Mesenteric fat pad (tissue), 1 donor: ENCODE measurements around the gene FBXO9. TPM values are rescaled to one million over a fixed set of nuclear protein-coding genes. Genes with fewer than 3 reads are reported as not detected.
"Not testable (repeated sequence)": the region's sequence is repeated elsewhere in the genome, so short reads cannot be mapped to it uniquely, and the experiment has no call there.

Experiments
- DNase-seq: peaks from one replicate; pipeline ENCODE4 v3.0.0-alpha.2; 2020; ENCODE audit warnings: low spot score
- total RNA-seq: library from RNA; stranded (reverse); fragmentation: NEBNext Ultra II Directional; extraction: Animal tissue kit (Norgen Biotek cat#: 25700); gene quantifications from one replicate; pipeline ENCODE4 v1.2.1, GENCODE V29; 2021
- donor health status: DM: yes; HTN: yes; CAD: no.

The FBXO9 gene
- total RNA-seq, 1 donor from 2014 or later, result 158 TPM

DNA sequence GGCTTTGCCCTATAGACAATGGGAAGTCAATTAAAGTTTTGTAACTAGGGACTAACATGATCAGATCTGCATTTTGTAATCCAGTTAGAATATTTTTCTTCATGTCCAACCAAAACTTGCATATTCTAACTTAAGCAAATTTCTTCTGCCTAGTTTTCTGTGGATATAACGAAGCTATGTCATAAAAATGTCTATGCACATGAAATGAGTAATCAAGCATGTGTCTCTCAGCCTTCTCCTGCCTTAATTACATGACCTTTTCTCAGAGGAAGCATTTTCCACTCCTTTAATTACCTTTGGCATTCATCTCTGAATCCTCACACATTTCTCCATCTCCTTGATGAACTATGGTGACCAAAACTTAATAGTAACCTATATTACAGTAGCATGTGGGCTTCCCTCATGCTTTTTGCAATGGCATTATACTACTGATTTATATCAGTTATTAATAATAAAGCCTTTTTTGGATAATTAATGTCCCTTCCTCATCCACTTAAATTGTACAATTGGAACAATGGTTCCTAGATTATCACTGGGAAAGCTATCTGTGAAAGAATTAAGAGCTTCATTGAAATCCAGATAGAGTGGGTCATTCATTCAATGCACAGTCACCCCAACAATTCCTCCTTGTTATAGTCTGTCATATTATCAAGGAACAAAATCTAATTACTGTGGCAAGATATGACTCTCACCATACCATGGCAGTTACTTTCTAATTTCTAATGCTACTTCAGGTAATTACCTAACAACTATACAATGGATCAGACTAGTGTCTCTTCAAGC, 19.1 kb upstream of the FBXO9 start:
- DNase-seq, result no peak

DNA sequence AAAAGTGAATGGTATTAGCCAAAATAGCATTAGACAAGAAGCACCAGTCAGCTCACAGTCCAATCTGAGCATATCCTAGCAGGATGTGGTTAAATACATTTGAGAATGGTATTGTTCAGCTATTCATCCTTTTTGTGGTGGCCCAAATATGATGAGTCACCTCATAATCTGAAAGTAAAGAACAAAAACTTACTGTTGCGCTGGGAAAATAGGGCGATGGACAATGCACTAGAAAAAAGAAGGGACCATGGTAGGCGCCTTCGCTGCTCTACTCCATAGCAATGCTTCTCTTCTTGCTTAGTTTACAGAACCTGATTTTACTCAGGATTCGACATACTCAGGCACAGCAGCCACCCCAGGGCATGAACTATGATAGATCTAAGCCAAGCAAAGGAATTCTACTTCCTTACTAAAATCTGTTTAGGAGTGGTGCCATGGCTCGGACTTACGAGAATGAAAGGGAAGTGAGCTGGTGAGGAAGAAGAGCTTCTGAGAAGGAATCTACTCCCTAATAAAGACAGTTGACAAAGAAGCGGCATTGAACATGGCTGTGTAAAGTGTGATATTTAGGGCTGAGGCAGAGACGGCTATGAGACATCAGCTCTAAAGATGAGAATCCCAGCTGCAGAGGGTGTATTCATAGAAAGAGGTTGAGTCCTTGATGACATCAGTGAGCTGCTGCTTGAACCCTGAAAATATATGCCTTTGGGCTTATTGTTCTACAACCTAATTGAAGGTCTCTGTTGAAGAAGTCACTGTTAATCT, 16.6 kb upstream of the FBXO9 start:
- DNase-seq, result no peak

DNA sequence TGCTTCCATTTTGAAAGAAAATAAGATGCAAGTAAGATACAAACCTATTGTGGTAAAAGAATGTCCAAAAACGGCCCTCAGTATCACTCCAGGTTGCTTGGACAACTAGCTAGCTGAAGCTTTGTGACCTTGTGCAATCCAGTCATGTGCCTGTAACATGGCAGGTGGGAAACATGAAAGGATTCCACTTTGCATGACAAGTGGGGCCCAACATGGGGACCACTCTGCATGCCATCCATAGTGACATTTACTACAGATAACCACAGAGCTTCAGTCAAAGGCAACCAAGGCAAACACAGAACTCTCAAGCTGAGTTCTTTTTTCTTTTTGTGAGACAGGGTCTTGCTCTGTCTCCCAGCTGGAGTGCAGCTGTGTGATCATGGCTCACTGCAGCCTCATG, 15.8 kb upstream of the FBXO9 start:
- DNase-seq, result no peak

DNA sequence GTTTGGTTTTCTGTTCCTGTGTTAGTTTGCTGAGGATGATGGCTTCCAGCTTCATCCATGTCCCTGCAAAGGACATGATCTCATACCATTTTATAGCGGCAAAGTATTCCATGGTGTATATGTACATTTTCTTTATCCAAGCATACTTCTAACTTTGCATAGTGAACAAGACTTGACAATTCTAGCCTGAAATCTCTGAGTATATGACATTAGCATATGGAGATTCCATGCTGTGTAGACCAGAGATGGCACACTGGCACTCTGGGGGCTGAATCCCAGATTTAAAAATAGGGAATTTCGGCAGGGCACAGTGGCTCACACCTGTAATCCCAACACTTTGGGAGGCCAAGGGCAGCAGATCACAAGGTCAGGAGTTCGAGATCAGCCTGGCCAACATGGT, 13.1 kb upstream of the FBXO9 start:
- DNase-seq, result not testable (repeated sequence)

DNA sequence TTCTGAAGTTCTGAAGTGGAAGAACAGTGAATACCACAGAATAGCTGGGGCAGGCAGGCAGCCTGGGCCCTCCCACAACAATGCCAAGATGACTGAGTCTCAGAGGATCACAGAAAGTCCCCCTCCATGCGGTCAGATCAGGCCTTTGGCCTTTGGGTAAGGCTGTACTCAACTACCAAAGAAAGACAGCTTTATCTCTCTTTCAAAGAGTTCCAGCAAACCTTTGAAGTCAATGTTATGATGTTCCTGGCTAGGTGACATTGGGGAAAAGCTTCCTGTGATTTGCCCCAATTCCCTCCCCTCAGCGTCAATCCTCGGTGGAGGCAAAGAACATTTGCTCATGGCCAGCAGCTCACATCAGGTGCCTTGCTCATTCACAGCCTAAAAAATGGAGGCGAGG, 10.7 kb upstream of the FBXO9 start:
- DNase-seq, result no peak

DNA sequence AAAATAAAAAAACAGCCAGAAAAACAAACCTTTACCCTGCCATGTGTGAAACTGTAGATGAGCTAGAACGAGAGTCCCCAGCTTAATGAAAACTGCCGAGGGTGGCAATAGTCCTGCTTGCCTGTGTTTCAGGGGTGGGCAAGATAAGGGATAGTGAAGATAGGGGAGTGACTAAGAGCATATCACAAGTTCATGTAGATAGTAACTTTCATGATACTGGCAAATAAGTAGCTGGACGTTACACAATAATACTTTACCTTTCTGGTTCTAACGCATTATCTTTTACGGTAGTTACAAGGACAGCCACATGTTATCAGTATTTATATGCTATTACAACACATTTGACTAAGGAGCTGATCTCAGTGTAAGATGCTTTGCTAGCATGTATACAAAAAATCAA, 9.3 kb upstream of the FBXO9 start:
- DNase-seq, result no peak

DNA sequence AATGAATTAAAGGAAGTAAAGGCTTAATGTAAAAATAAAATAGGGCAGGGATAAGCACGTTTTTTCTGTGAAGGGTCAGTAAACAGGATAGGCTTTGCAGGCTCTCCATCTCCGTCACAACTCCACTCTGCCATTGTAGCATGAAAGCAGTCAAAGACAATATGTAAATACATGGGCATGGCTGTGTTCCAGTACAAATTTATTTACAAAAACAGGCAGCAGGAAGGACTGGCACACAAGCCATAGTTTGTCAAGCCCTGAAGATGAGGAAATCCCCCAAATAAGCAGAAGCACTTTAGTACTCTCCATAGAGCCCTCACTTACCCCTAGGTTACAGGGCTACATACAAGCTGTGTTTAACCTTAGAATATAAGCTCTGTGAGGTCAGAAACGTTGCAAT, 8.9 kb upstream of the FBXO9 start:
- DNase-seq, result no peak

DNA sequence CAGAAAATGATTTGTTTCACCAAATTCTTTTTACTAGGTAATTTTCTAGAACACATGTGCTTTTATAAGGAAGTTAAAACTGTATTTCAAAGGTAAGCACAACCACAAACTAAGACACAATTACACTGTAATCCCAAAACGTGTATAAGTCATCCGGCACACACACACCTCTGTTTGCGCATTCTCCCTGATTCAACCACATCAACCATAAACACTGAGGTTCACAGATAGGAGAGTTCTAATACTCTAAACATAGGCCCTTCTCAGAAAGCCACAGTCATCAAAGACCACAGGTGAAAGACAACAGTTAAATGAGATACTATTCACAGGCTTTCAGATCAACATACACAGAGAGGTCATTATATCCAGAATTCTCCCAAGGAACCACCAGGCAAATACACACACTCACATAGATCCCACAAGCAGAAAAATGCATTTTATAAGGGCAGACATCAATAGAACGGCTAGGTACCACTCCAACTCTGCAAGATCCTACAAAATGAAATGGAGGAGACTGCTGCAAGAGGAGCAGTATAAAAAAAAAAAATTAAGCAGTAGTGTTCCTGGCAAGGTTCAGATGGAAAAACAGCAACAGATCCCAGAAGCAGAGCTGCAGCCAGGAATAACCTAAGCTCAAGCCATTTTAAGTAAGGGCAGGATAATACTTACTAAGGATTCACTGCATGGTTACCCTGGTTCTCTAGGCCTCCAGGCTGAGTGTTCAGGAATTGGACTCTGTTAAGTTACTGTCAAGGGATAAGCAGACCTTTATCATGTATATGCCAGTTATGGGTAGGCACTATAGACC, 6.6 kb upstream of the FBXO9 start:
- no peak for DNase-seq

DNA sequence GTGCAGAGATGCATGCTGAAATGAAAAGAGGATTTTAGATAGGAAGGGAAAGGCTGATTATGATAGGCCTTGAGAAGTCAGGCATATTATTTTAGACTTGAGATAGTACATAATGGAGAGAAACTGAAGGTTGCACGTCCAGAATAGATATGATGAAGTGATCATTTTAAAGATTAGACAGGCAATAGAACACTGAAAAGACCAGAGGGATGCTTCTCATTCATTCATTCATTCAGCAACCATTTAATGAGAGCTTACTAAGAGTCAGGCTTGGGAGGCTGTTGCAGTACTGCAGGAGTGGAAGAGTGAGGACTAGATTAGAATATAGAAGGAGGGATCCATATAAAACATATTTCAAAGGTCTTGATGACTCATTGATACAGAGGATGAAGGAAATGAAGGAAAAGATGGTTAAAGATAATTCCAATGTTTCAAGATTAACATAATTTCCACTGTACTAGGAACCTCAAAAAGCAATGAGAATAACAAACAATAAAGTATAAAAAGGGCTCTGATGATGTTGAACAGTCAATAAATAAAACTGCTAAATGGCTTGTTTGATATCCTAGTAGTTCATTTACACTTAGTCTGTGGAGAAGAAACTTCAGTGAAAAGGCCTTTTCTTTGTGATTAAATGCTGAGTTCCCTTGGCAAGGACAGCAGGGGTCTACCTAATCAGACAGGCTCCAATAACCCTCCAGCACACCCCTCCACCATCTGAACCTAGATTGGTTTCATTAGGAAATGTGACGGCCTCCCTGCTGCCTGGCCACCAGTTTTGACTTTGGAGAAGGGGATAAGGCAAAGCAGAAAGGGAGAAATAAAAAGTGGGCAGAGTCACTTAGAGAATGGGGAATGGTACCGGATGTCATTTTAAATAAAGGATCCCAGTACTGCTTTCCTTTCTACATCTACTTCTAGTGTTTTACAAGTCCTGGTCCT, 5.3 kb upstream of the FBXO9 start:
- DNase-seq, result no peak

DNA sequence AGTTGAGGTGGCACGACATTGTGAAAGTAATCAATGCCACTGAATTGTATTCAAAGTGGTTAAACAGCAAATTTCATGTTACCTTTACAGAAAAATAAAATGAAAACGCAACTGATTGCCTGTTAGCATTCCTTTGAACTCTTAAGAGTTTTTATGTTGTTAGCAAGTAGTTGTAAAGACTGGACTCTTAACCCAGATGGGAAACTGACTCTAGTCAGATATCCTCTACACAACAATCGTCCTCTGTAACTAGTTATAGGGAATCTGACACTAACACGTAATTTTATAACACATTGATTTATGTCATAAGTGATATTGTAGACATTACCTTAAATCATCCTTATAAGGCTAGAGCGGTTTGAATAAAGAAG, 3.0 kb upstream of the FBXO9 start:
- no peak for DNase-seq

DNA sequence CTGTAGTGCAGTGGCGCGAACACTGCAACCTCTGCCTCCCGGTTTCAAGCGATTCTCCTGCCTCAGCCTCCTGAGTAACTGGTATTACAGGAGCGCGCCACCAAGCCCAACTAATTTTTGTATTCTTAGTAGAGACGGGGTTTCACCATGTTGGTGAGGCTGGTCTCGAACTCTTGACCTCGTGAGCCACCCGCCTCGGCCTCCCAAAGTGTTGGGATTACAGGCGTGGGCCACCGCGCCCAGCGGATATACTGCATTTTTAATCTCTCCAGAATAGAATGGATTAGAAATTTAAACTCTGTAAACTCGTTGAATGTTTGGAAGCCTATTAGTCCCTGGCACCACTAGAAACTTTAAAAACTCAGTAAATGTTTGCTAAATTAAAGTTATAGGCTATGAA, 949 bp upstream of the FBXO9 start:
- not testable (repeated sequence) for DNase-seq

DNA sequence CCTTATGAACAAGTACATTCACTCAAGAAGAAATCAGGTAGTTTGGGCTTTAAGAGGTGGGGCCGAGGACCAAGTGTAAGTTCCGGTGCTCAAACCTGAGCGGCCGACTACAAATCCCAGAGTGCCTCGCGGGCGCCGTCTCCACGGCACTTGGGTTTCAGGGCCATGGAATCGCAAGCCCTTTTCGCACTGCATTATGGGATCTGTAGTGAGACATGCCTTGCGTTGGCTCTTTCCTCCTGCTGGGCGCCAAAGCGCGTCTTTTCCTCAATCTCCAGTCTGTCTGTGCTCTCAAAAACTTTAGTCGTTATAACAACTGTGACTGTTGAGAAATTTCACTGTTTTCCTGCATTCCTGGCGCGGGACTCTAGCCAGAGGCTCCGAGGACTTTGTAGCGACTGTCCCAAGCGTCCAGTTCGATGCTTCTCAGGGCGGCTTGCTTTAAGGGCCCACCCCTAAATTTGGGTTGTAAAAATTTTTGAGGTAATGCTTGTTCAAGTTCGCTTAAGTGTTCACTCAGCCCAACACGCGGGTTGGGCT, 408 bp upstream of the FBXO9 start:
- peak; percentile 97 for DNase-seq

DNA sequence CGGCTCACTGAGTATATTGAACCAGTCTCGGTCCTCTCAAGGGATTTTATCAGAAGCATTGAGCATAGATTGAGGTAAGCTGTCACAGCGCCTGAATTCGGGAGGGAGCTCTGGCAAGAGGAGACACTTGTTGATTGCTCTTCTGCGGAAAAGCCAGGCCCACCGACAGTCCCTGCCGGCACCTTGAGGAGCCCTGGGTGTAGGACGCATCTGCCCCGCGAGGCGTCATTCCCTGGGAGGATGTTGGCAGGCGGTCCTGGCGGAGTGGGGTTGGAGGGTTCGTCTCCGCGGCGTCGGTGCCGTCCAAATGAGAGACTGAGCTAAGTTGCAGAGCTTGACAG, 843 bp downstream of the FBXO9 start:
- DNase-seq, result no peak

DNA sequence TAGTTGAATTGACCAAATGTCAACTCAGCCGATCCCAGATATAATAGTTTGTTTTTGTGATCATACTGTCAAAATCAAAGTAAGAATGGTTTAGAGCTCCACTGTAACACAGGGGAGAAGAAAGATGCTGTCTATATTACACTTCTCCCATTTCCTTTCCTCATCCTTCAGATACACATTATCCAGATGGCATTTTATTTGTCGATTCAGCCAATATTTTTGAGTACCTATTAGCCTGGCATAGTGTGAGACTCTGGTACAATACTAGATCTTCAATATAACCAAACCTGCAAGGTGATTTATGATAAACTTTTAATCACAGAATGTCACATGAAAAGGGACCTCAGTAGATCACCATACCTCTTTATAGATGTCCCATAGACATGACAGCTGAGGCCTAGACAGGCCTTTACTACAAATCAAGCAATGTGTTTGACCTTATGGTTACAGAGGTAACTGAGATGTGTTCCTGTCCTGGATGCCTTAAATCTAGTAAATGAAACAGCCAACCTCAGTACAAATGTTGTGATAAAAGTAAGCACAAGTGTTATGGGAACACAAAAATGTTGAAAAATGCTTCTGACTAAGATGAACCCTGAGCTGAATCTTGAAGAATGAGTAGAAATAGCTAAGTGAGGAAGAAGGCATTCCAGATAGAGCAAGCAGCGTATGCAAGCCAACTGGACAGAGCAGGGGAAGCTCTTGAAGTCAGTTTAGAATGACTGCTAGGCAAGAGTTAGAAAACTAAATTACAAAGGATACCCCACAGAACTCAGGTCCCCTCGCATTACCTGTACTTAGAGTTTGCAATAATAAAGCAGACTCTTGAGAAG, 1.9 kb downstream of the FBXO9 start:
- DNase-seq, result no peak

DNA sequence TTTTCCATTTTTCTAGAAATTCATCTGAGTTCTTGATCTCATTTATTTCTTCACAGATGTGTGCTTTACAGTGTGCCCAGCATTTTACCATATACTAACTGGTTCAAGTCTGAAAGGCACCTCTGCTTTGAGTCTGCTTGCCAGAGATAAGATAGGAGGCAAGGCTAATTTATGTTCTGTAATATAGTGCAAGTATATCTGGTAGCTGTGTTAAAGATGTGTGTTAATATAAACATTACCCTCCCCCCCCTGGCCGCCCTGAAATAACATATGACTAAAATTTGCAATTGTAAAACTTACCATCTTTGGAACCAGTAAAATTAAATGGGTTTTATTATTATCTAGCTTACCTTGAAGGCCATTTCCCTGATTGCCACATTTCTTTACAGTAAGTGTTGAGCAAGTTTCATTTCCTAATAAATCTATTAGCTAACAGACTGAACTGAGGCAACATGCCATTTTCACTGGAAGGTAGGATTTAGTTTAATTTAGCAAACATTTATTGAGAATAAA, 2.7 kb downstream of the FBXO9 start:
- DNase-seq, result no peak

DNA sequence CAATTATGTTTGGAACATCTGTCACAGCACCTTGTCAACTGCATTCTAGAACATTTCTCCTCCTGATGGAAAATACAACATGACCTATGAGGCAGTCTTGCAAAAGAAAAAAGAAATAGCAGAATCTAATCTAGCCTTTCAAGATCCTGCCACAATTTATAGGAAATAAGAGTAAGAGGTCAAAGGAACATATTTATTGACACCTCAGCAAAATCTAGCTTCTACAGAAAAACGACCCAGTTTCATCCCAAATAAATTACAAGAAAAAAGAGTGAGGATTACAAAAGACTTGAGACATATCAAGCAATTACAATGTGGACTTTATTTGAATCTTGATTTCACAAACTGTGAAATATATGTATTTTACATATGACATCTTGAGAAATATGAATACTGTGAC, 4.2 kb downstream of the FBXO9 start:
- no peak for DNase-seq

DNA sequence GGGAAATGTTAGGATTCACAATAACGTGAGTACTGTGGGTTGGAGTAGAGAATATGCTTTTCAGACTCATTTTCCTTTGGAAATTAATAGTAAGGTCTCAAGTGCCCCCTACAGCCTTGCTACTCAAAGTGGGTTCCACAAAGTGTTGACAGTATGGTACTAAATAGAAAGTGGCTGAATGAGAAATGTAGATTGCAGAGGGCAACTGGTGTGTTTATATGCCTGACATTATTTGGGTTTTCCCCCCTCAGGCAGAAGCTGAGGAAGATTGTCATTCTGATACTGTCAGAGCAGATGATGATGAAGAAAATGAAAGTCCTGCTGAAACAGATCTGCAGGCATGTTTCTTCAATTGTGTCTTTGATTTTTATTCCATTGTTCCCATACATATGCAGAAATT, 5.6 kb downstream of the FBXO9 start:
- DNase-seq, result no peak

DNA sequence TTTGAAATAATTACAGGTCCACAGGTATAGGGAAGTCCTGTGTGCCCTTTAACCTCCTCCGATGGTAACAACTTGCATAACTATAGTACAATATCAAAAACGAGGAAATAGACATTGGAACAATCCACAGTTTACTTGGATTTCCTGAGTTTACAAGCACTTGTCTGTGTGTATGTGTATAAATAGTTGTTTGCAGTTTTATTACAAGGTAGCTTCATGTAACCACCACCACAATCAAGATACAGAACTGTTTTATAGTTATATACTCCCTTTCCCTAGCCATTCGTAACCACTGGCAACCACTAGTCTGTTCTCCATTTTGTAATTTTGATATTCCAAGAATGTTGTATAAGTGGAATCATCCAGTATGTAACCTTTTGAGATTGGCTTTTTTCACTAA, 9.1 kb downstream of the FBXO9 start:
- DNase-seq, result no peak

DNA sequence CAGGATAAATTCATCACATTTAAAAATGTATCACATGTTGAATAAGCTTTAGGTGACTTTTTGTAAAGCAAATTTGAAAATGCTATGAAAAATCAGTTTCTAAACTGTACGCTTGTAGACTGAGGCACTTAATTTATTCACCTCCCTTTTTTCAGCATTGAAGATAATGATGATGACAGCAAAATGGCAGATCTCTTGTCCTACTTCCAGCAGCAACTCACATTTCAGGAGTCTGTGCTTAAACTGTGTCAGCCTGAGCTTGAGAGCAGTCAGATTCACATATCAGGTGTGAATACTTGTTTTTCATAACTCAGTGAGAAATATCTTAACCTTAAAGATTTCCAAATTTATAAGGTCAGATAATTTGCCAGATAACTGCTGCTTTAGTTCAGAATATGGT, 15.6 kb downstream of the FBXO9 start:
- DNase-seq, result no peak

DNA sequence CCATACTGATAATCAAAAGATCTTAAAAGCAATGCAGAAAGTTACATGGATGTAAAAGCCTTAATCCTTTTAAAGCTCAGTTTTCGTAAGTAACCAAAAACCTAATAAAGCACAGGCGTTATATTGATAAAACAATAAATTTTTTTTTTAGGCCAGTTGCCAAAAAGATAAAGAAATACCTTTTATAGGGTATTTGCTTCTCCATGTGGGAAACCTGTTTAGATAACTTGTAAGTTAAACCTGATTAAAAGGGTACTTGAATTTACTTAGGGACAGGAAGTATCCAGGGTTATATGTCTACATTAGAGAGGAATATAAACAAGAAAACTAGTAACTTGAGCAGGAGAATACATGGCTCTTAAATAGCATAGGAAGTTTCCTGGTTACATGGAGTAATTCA, 21.1 kb downstream of the FBXO9 start:
- DNase-seq, result no peak
